ENCODE data around the gene LRRC8E. TPM values are rescaled to one million over a fixed set of nuclear protein-coding genes. Genes with fewer than 3 reads are reported as not detected.

LRRC8E gene
- total and polyA plus RNA-seq, 2 of the 8 experiments (the other 6 are each of a cell fraction or from before 2014, with no cell fraction given), result 2.7 to 2.9 TPM

GRCh38 chr19:7923295-7924191 lies 35.2 kb downstream of the LRRC8E start:
- Histone ChIP-seq H3K56ac (replicated peaks; ENCODE audit: insufficient read length, low read depth, low read length) (no peak overlapping the region), H3K4me3 (ENCODE audit: extremely low read depth in 1 of 4, insufficient read depth in 2 of 4, low read depth in 3 of 4, low read length in 4 of 4) (no peak overlapping the region), H2BK12ac (ENCODE audit: low read depth, low read length) (no peak overlapping the region), H3K36me3 (ENCODE audit: control insufficient read depth in 2 of 4, insufficient read depth in 4 of 4, low read length in 3 of 4) (peaks cover 0 to 3% (median 0%) of the 10 kb centered on the region in 4 experiments; a peak in 2 of 8 replicates), H3K4me2 (ENCODE audit: insufficient read depth in 1 of 2, low read depth in 2 of 2, low read length in 2 of 2) (no peak overlapping the region), H3K4me1 (replicated peaks in 1 of 4; ENCODE audit: control insufficient read depth in 3 of 4, insufficient read depth in 4 of 4, low read length in 3 of 4) (peaks cover 0 to 19% (median 7%) of the 10 kb centered on the region in 4 experiments; a peak in 5 of 7 replicates), H3K14ac (ENCODE audit: insufficient read length) (no peak overlapping the region), H2BK120ac (replicated peaks; ENCODE audit: low read depth, low read length) (no peak overlapping the region), H3K4ac (replicated peaks; ENCODE audit: insufficient read length, low read depth, low read length) (no peak overlapping the region), H3K27me3 (replicated peaks in 1 of 4; ENCODE audit: control insufficient read depth in 3 of 4, extremely low read depth in 1 of 4, insufficient read depth in 3 of 4, low read length in 3 of 4) (peaks cover 0 to 4% (median 4%) of the 10 kb centered on the region in 4 experiments; a peak in 5 of 7 replicates), H3K9ac (replicated peaks in 1 of 4; ENCODE audit: extremely low read depth in 1 of 4, low read depth in 3 of 4, low read length in 3 of 4) (no peak overlapping the region), H2BK20ac (ENCODE audit: low read length) (no peak overlapping the region), H2BK15ac (ENCODE audit: low read length) (no peak overlapping the region), H2AK5ac (ENCODE audit: low read depth, low read length) (no peak overlapping the region), H2BK5ac (ENCODE audit: low read depth, low read length) (no peak overlapping the region), H3K23ac (ENCODE audit: insufficient read length) (no peak overlapping the region), H3K23me2 (ENCODE audit: low read depth, low read length) (peaks cover 13% of the 10 kb centered on the region), H4K20me1 (replicated peaks in 1 of 2; ENCODE audit: control insufficient read depth in 1 of 2, insufficient read depth in 2 of 2, low read length in 2 of 2) (peaks cover 10 to 20% of the 10 kb centered on the region in 2 experiments), H4K8ac (ENCODE audit: extremely low read depth, insufficient read depth, low read length) (no peak overlapping the region; the same call in 1 of the 2 replicates), H3K79me2 (ENCODE audit: control insufficient read depth in 1 of 2, insufficient read depth in 2 of 2, low read length in 2 of 2) (no peaks in the 10 kb centered on the region), H4K91ac (replicated peaks; ENCODE audit: insufficient read length, low read length) (no peak overlapping the region), H3K9me3 (ENCODE audit: insufficient read depth in 2 of 2, low read depth in 1 of 2, low read length in 1 of 2) (no peaks in the 10 kb centered on the region), H2AFZ (ENCODE audit: low read length) (no peak overlapping the region), H3K18ac (ENCODE audit: extremely low read depth, low read length) (no peak overlapping the region), H3K27ac (ENCODE audit: low read depth, low read length) (no peak overlapping the region), H3K79me1 (ENCODE audit: low read depth, low read length) (no peaks in the 10 kb centered on the region), H4K5ac (ENCODE audit: insufficient read length, low read depth, low read length) (no peak overlapping the region)
- no peak for FAIRE-seq
- ChIA-PET POLR2A (ENCODE audit: partially characterized antibody) (interaction anchor here (0.7 to 10.6 kb wide), 7 partner anchors 15 to 384 kb away, joined by 3 to 106 read pairs (median 4); partner anchors contain the start of gene TIMM44), CTCF (ENCODE audit: partially characterized antibody) (interaction anchor here (0.7 to 9.0 kb wide), 9 partner anchors 12 to 71 kb away, joined by 3 to 112 read pairs (median 3); no protein-coding TSS in a partner anchor)
- TF ChIP-seq POLR2AphosphoS5 (IDR thresholded peaks at IDR 0.05; ENCODE audit: low read depth, low read length) (0 out of 2 replicates have a peak, but pooled peaks have one; percentile 40), RNF2 (IDR thresholded peaks at IDR 0.05; ENCODE audit: borderline replicate concordance, low read depth, low read length, missing control alignments, poor library complexity, severe bottlenecking) (no peak)
- WGBS, 2 experiments (ENCODE audit: extremely low coverage in 1 of 2, insufficient coverage in 1 of 2, insufficient read length in 1 of 2, insufficient replicate concordance in 2 of 2, low coverage in 1 of 2, low lambda C conversion rate in 2 of 2, missing lambda C conversion rate in 1 of 2), result 87% methylated on average over 27 of the region's 31 CpGs; no CpG with 5 or more reads in 1 of the 2 experiments
- no peak for DNase-seq (ENCODE audit: low read depth in 1 of 2, low spot score in 2 of 2)

Measured in H1 (cell line).